ENCODE measurements around the gene NAV3. TPM values are rescaled to one million over a fixed set of nuclear protein-coding genes. Genes with fewer than 3 reads are reported as not detected.

The NAV3 gene
- total RNA-seq, 1 experiment from 2014 or later, result 9.6 TPM

DNA sequence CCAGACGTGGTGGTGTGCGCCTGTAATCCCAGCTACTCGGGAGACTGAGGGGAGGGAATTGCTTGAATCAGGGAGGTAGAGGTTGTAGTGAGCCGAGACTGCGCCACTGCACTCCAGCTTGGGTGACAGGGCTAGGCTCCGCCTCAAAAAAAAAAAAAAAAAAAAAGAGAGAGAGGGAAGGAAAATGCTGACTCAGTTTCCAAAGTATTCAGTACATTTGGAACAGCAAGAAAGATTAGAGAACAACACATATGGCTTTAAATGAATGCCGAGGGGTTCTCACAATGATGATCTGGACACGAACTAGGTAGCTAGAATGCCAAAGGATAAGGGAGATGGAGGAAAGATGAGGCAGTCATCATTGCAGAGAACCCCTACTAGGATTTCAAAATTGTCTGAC is 97.4 kb downstream of the NAV3 start:
- DNase-seq (ENCODE audit: low spot score), result no peak

DNA sequence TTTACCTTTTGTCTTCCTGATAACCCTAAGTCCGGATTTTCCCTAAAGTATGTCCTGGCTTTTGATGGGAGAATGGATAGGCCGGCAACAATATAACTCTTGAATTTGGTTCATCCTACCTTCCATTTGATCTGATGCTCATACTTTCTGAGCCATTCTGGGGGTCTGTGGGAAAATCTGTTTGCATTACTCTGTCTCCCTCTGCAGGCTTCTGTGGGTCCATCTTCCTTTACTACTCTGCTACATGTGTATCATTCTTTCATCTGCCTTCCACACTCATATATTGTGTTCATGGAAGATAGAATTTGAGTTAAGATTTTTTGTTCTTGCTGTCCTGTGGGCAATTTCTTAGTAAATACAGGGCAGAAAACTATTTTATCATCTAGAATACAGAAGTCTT is 101.5 kb downstream of the NAV3 start:
- DNase-seq (ENCODE audit: low spot score), result no peak

DNA sequence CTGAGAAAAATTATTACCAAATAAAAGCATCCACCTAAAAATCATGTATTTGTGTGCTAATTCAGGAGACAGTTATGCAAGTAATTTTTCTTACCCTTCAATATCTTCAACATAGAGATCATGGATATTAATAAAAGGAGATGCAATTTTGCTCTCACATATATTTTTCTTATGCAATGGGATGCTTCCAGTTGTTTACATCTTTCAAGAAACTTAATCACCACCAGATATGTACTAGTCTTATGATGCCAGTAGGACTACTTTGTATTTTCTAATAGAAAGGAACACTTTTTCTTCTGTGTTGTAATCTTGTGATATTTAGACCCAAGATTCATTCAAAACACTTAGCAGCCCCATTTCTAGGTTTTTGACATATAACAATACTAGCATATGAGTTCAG is 107.6 kb downstream of the NAV3 start:
- no peak for DNase-seq (ENCODE audit: low spot score)

- peak; percentile 58 for DNase-seq (ENCODE audit: low spot score)
These were observed 109.3 kb downstream of the NAV3 start for GRCh38 chr12:77940011-77940423.

GRCh38 chr12:77940567-77940966 is 109.9 kb downstream of the NAV3 start:
- peak; percentile 48 for DNase-seq (ENCODE audit: low spot score)

DNA sequence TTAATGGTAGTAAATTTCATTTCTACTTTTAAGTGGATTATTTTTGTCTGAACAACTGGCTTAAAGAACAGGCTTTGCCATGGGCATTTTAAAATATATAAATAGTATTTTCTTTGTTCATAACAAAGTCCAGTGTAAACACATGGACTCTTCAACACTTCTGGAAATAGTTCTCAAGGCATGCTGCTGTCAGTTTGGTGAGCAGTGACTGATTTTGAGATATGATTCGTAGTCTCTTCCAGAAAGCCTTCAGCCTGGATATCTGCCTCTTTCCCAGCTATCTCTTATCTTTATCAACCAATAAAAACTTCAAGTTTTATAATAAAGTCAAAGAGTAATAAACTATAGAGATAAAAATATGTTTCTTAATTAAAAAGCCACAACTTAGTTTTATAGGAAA is 110.7 kb downstream of the NAV3 start:
- DNase-seq (ENCODE audit: low spot score), result no peak

DNA sequence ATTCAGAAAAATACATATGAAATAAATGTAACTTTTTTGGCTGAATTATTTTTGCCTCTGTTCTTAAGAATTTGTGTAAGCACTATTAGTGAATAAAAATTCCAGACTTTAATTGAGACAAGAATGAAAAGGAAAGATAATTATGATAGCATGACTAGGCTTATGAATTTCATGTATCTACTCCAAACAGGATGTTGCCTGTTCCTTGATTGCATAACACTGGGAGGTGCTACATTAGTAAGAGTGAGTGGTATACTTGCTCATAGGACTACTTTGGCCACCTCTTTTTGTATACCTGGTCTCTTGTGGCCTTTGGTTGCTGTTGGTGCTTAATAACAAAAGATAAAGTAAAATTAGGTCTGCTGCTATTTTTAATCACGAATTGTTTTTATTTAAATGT is 112.8 kb downstream of the NAV3 start:
- peak; percentile 82 for DNase-seq (ENCODE audit: low spot score)

DNA sequence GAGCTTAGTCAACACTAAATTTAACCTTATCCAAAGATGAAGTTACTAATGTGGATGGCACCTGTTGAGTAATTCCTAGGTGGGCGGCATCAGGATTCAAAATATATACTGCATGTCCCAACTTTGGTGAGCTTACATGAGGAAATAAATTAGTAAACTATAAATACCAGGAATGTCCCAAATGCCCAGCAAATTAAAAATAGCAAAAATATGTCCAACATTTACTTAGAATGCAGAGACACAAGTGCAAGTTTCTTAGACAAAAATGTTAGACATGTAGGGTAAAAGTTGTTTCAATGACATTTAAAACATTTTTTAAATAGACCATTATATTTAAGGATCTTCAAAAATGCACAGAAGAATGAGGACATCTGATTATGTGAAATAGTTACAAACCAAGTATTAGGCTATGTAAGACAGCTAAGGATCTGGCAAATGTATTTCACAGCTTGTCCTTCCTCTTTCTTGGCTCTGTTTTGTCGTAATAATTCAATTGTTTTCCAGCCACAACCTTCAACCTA is 115.9 kb downstream of the NAV3 start:
- no peak for DNase-seq (ENCODE audit: low spot score)

GRCh38 chr12:77947330-77947729 is 116.6 kb downstream of the NAV3 start:
- no peak for DNase-seq (ENCODE audit: low spot score)

DNA sequence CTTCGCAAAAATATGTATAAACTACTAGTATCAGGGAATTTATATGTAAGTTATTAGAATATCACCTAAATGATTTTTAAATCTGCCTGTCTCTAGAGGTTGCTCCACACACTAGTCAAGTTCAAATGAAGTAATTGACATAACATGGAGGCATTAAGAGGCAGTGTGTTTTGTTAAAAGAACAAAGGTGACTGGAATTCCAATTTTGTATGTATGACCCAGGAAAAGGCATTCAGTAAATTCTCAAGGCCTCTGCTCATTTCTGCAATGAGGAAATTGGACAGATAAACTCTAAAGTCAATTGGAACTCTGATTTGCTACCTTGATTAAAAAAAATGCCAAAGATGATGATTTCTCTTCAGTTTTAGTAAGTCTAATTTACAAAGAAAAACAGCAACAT is 117.1 kb downstream of the NAV3 start:
- DNase-seq (ENCODE audit: low spot score), result no peak

- DNase-seq (ENCODE audit: low spot score), result no peak
These were observed 119.2 kb downstream of the NAV3 start for GRCh38 chr12:77949943-77950342.

- DNase-seq (ENCODE audit: low spot score), result no peak
These were observed 123.0 kb downstream of the NAV3 start for GRCh38 chr12:77953528-77954205.

DNA sequence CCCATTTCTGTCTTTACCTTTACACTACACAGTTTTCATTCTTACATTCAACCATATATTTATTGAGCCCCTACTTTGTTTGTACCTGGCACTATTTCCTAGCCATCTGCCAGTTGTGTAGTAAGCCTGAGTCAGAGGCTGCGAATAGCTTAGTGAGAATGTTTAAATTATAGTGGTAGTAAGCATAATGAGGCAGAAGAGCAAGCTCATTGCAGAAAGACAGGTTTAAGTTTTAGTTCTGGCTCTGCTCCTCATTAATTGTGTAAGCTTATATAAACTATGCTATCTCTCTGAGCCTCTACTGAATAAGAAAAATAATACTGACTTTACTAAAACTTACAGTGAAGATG is 123.5 kb downstream of the NAV3 start:
- no peak for DNase-seq (ENCODE audit: low spot score)

- no peak for DNase-seq (ENCODE audit: low spot score)
These were observed 126.4 kb downstream of the NAV3 start for GRCh38 chr12:77957062-77957461.

DNA sequence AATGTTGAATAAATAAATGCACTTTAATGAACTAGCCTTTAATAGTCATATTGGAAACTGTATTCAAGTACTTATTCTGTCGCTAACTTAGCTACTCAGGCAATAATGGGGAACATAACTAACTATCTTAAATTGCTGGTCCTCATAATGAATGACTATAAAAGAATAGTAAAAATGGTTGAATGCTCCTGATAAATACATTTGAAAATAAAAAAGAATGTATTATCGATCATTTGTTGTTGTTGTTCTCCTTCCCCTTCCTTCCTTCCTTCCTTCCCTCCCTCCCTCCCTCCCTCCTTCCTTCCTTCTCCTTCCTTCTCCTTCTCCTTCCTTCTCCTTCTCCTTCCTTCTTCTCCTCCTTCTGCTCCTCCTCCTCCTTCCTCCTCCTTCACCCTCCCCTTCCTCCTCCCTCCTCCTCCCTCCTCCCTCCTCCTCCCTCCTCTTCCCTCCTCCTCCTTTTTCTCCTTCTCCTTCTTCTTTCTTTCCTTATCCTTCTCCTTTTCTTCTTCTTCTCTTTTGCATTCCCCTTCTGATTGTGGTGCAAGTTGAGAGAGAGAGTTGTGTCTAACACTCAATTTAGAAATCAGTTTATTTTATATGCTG is 133.0 kb downstream of the NAV3 start:
- no peak for DNase-seq (ENCODE audit: low spot score)

- no peak for DNase-seq (ENCODE audit: low spot score)
These were observed 135.1 kb downstream of the NAV3 start for GRCh38 chr12:77965790-77966189.

GRCh38 chr12:77968021-77968420 is 137.3 kb downstream of the NAV3 start:
- no peak for DNase-seq (ENCODE audit: low spot score)

DNA sequence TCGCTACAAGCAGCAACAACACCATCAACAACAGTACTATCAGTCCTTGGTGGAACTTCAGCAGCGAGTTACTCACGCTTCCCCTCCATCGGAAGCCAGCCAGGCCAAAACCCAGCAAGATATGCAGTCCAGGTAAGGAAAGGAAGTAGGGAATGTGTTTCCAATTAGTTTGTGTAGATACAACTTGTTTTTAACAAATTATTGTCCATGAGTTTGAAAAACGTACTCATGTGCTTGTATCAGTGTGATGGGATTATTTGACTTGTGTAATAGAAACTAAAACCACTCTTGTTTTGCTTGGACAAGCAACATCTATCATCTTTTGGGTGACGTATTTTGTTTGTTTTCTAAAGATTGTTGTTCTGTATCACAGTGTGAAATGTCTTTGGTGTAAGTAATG is 137.9 kb downstream of the NAV3 start:
- DNase-seq (ENCODE audit: low spot score), result no peak

DNA sequence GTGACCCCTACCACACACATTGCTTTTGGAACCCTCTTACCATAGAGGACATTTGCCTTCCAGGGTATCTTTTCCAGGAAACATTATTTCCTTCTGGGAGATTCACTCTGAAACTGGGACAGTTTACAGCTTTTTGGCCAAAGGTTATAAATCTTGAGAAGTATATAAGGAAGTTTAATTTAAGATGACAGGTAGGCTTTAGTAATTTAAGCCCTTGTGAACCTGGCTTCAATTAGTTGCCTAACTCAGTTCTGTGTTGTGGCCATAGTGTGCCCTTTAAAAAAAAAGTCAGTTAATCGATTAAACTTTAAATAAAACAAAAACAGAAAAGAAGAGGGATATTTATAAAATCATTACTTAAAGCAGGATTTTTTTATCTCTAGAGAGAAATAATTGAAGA is 142.9 kb downstream of the NAV3 start:
- no peak for DNase-seq (ENCODE audit: low spot score)

DNA sequence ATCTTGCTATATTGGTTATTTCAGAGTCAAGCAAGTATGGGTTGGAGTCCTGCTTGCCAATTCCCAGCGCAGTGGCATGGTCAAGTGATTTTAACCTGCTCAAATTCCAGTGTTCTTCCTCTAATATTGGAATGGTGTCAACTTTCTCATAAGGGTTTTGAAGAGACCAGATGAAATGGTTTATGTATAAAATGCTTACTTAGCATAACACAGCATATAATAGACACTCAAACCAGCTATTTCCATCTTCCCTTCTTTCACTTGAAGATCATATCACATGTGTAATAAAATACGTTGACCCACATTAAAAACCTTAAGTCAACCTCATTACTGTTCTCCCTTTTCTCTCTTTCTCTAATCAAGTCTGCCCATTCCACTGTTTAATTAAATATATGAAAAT is 144.0 kb downstream of the NAV3 start:
- no peak for DNase-seq (ENCODE audit: low spot score)

- DNase-seq (ENCODE audit: low spot score), result no peak
These were observed 149.0 kb downstream of the NAV3 start for GRCh38 chr12:77979597-77980250.

- DNase-seq (ENCODE audit: low spot score), result no peak
These were observed 150.1 kb downstream of the NAV3 start for GRCh38 chr12:77980782-77981181.

- no peak for DNase-seq (ENCODE audit: low spot score)
These were observed 153.2 kb downstream of the NAV3 start for GRCh38 chr12:77983859-77984258.
